K562 (cell line): ENCODE results near the gene PPOX.

ENCODE experiments used
- KAT7 ChIP-seq: sonication (generic); formaldehyde crosslinking; IDR thresholded peaks from 2 replicates; pipeline ENCODE4 v1.8.0; 2022; ENCODE audit warnings: missing genetic modification reagents, mild to moderate bottlenecking, borderline replicate concordance
- L3MBTL2 ChIP-seq: fragments of 450-650 bp; IDR thresholded peaks from 2 replicates; pipeline ENCODE4 v1.6.1; 2016; ENCODE audit warnings: mild to moderate bottlenecking, moderate library complexity

- TF ChIP-seq KAT7 (CRISPR knock-in tag) = no peak
- TF ChIP-seq L3MBTL2 = no peak
Observed at GRCh38 chr1:161200421-161200991, 34.3 kb downstream of the PPOX start.
